ENCODE data around the gene TM4SF5. TPM values are rescaled to one million over a fixed set of nuclear protein-coding genes. Genes with fewer than 3 reads are reported as not detected.

TM4SF5 gene
- total RNA-seq, 2 experiments from 2014 or later = not detected

Other genes with a start within 250 kb of the TM4SF5 start
- 100 to 1,000 TPM in 1 of 2 experiments, 10 to 100 TPM in 1; 97.7 to 144 TPM for gene MYBBP1A, start 216.5 kb upstream of the TM4SF5 start, total RNA-seq
- not detected for gene GGT6, start 211.3 kb upstream of the TM4SF5 start, total RNA-seq
- gene SMTNL2, start 187.4 kb upstream of the TM4SF5 start, total RNA-seq = not detected
- not detected for gene ALOX15, start 130.2 kb upstream of the TM4SF5 start, total RNA-seq
- gene PELP1, start 67.7 kb upstream of the TM4SF5 start, total RNA-seq = 100 to 1,000 TPM in 1 of 2 experiments, 10 to 100 TPM in 1; 94.1 to 102 TPM
- gene ARRB2, start 61.3 kb upstream of the TM4SF5 start, total RNA-seq = 100 to 1,000 TPM; 168 to 175 TPM
- gene MED11, start 40.5 kb upstream of the TM4SF5 start, total RNA-seq = 10 to 100 TPM; 16.7 to 22.9 TPM
- gene ZMYND15, start 32.1 kb upstream of the TM4SF5 start, total RNA-seq = under 1 TPM; 0.09 to 0.11 TPM
- 1 to 10 TPM; 1.7 to 2.5 TPM for gene CXCL16, start 32.0 kb upstream of the TM4SF5 start, total RNA-seq
- gene VMO1, start 14.5 kb downstream of the TM4SF5 start, total RNA-seq = under 1 TPM; 0.30 TPM
- gene GLTPD2, start 17.1 kb downstream of the TM4SF5 start, total RNA-seq = not detected
- gene PSMB6, start 24.3 kb downstream of the TM4SF5 start, total RNA-seq = 100 to 1,000 TPM; 111 to 155 TPM
- 10 to 100 TPM; 12.3 to 14.1 TPM for gene PLD2, start 35.3 kb downstream of the TM4SF5 start, total RNA-seq
- 10 to 100 TPM; 48.2 to 57.7 TPM for gene MINK1, start 61.5 kb downstream of the TM4SF5 start, total RNA-seq
- gene C17orf107, start 127.7 kb downstream of the TM4SF5 start, total RNA-seq = 1 to 10 TPM; 2.6 to 2.8 TPM
- gene CHRNE, start 131.2 kb downstream of the TM4SF5 start, total RNA-seq = under 1 TPM; 0.59 to 0.84 TPM
- gene GP1BA, start 160.4 kb downstream of the TM4SF5 start, total RNA-seq = not detected
- gene SLC25A11, start 168.2 kb downstream of the TM4SF5 start, total RNA-seq = 10 to 100 TPM; 74.2 to 77.9 TPM
- 100 to 1,000 TPM; 147 to 189 TPM for gene RNF167, start 168.4 kb downstream of the TM4SF5 start, total RNA-seq
- 1,000 to 10,000 TPM; 1,809 to 1,911 TPM for gene PFN1, start 176.6 kb downstream of the TM4SF5 start, total RNA-seq
- gene ENO3, start 179.2 kb downstream of the TM4SF5 start, total RNA-seq = 10 to 100 TPM; 32.0 to 32.9 TPM
- gene SPAG7, start 195.9 kb downstream of the TM4SF5 start, total RNA-seq = 10 to 100 TPM; 61.4 to 69.4 TPM
- 100 to 1,000 TPM in 1 of 2 experiments, 10 to 100 TPM in 1; 98.2 to 124 TPM for gene CAMTA2, start 215.8 kb downstream of the TM4SF5 start, total RNA-seq
- gene INCA1, start 225.6 kb downstream of the TM4SF5 start, total RNA-seq = under 1 TPM; 0.18 to 0.28 TPM
- gene KIF1C, start 226.1 kb downstream of the TM4SF5 start, total RNA-seq = 10 to 100 TPM; 32.6 to 43.0 TPM